Prostate gland (tissue), 2 donors: ENCODE measurements around the gene MRPL14. TPM values are rescaled to one million over a fixed set of nuclear protein-coding genes. Genes with fewer than 3 reads are reported as not detected.

ENCODE experiments used
- DNase-seq: peaks from one replicate; pipeline ENCODE4 v3.0.0-alpha.2; 2019; ENCODE audit warnings: low spot score
- H3K27ac ChIP-seq, 2 donors: fragments of 200-600 bp; sonication (generic); 2 replicates each; pipeline ENCODE4 v1.5.1; 2017 to 2019
- H3K27me3 ChIP-seq: fragments of 200-600 bp; sonication (generic); replicated peaks from 2 replicates; pipeline ENCODE4 v1.5.1; 2019; ENCODE audit not compliant: insufficient read depth
- H3K36me3 ChIP-seq, 2 donors: fragments of 200-600 bp; sonication (generic); 1 replicate in 1 of 2; 2 replicates in 1 of 2; pipeline versions ENCODE4 v1.5.1 to v1.8.1; 2017 to 2019
- H3K4me1 ChIP-seq: fragments of 200-600 bp; sonication (generic); replicated peaks from 2 replicates; pipeline ENCODE4 v1.5.1; 2019
- H3K4me3 ChIP-seq, 2 donors: fragments of 200-600 bp; sonication (generic); 2 replicates each; pipeline ENCODE4 v1.5.1; 2017 to 2019
- H3K9me3 ChIP-seq: fragments of 200-600 bp; sonication (generic); 2 replicates; pipeline ENCODE4 v1.5.1; 2017
- CTCF ChIP-seq, 4 experiments: fragments of 200-600 bp in 2 of 4; fragments of 450-650 bp in 2 of 4; sonication (generic) in 2 of 4; IDR thresholded peaks; 1 replicate in 3 of 4; 2 replicates in 1 of 4; pipeline ENCODE4 v1.5.1; 2016 to 2019; ENCODE audit warnings: antibody characterized with exemption in 4 of 4, mild to moderate bottlenecking in 2 of 4, moderate library complexity in 2 of 4
- POLR2A ChIP-seq: fragments of 450-650 bp; IDR thresholded peaks from one replicate; pipeline ENCODE4 v1.6.1; 2016; ENCODE audit warnings: antibody characterized with exemption, mild to moderate bottlenecking
- POLR2AphosphoS5 ChIP-seq: sonication (generic); formaldehyde crosslinking; IDR thresholded peaks from one replicate; pipeline ENCODE4 v1.6.1; 2017; ENCODE audit warnings: antibody characterized with exemption
- WGBS: methylation state at CpG from one replicate; pipeline ENCODE4 v1.1.5; 2018; 5-methylcytosine and 5-hydroxymethylcytosine counted together
- intact Hi-C: fragments of 100-400 bp; cut with DNase I; formaldehyde crosslinking; loops from one replicate; pipeline ENCODE4 v1.14.2; 2022
- total RNA-seq, 2 donors: library from RNA; depleted of rRNA; stranded (reverse); fragments of >200 nt; gene quantifications; one replicate each; pipeline ENCODE4 v1.1.0, GENCODE V29; 2016

Gene MRPL14
- total RNA-seq, 2 donors from 2014 or later: 35.7 to 48.1 TPM

- intact Hi-C loops: no loop called here
- Histone ChIP-seq H3K4me1 (no peaks in the 10 kb centered on the region), H3K27me3 (no peaks in the 10 kb centered on the region), H3K4me3 (no peak overlapping the region), H3K27ac (no peak overlapping the region), H3K36me3 (no peaks in the 10 kb centered on the region), H3K9me3 (no peaks in the 10 kb centered on the region)
- no peak for TF ChIP-seq POLR2A
- no peak for TF ChIP-seq POLR2AphosphoS5
- TF ChIP-seq CTCF (IDR thresholded peaks at IDR 0.05): no peak
- WGBS: 73% methylated on average over 8 of the region's 8 CpGs
- no peak for DNase-seq
Observed at GRCh38 chr6:44162876-44163625, 35.8 kb upstream of the MRPL14 start.

GRCh38 chr6:44161997-44162338 lies 34.7 kb upstream of the MRPL14 start:
- Histone ChIP-seq H3K4me1 (peaks cover 2% of the 10 kb centered on the region), H3K27ac (no peak overlapping the region), H3K36me3 (no peaks in the 10 kb centered on the region), H3K9me3 (no peaks in the 10 kb centered on the region), H3K27me3 (no peaks in the 10 kb centered on the region), H3K4me3 (no peak overlapping the region)
- TF ChIP-seq POLR2AphosphoS5 (no peak), POLR2A (no peak), CTCF (IDR thresholded peaks at IDR 0.05) (no peak)
- DNase-seq: no peak
- 61% methylated on average over 8 of the region's 8 CpGs for WGBS
- intact Hi-C loops: no loop called here

GRCh38 chr6:44158770-44159228 lies 31.5 kb upstream of the MRPL14 start, which contains the start of gene CAPN11:
Gene CAPN11, plus strand, starts transcription at chr6:44158820. Its CDS starts 29 bp downstream, at chr6:44158849.
- no peak within 1 kb of the TSS for H3K27ac ChIP-seq
- TF ChIP-seq CTCF (IDR thresholded peaks at IDR 0.05): no peak
- TF ChIP-seq POLR2A: no peak
- TF ChIP-seq POLR2AphosphoS5: no peak
- H3K4me3 ChIP-seq: no peak within 1 kb of the TSS
- no peaks in the 10 kb centered on the region for H3K27me3 ChIP-seq
- no peaks in the 10 kb centered on the region for H3K9me3 ChIP-seq
- H3K4me1 ChIP-seq: peaks cover 4% of the 10 kb centered on the region
- no peaks in the 10 kb centered on the region for H3K36me3 ChIP-seq
- DNase-seq: no peak
- intact Hi-C loops: no loop called here
- 94% methylated on average over 5 of the region's 5 CpGs for WGBS

- H3K36me3 ChIP-seq: no peaks in the 10 kb centered on the region
- no peak overlapping the region for H3K4me3 ChIP-seq
- TF ChIP-seq POLR2A (no peak), POLR2AphosphoS5 (no peak), CTCF (IDR thresholded peaks at IDR 0.05) (no peak)
- H3K27me3 ChIP-seq: no peaks in the 10 kb centered on the region
- 86% methylated on average over 11 of the region's 11 CpGs for WGBS
- H3K27ac ChIP-seq: peak overlapping the region; percentile 37 to 61
- no peaks in the 10 kb centered on the region for H3K9me3 ChIP-seq
- no peak for DNase-seq
- intact Hi-C loops: no loop called here
- peaks cover 4% of the 10 kb centered on the region for H3K4me1 ChIP-seq
Observed at GRCh38 chr6:44157152-44157521, 29.9 kb upstream of the MRPL14 start.
